Effector CD4-positive, alpha-beta T cell (primary cell): Measurements from ENCODE around the gene PLXND1.
"Not testable (repeated sequence)": the region's sequence is repeated elsewhere in the genome, so short reads cannot be mapped to it uniquely, and the experiment has no call there.

Source experiments
- DNase-seq: peaks from one replicate; pipeline ENCODE4 v3.0.0-alpha.2; 2020

Gene PLXND1

DNA sequence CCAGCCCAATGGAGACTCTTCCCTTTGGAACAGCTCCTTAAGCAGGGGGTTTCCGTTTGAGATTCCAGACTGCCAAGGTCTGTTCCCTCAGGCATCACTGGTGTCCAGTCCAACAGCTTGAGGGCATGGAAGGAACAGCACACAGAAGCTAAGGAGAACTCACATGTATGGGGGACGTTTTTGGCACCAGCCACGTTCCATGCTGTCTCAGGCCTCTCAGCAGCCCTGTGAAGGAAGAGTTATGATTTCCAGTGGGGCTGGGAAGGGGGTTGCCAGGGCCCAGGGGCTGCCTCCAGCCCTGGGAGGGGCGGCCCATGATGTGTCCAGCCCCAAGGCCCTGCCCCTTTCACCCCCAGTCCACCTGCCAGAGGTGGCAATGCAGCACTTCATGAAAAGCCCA, 85.5 kb downstream of the PLXND1 start:
- no peak for DNase-seq

GRCh38 chr3:129519896-129520715, 86.4 kb downstream of the PLXND1 start:
- no peak for DNase-seq

DNA sequence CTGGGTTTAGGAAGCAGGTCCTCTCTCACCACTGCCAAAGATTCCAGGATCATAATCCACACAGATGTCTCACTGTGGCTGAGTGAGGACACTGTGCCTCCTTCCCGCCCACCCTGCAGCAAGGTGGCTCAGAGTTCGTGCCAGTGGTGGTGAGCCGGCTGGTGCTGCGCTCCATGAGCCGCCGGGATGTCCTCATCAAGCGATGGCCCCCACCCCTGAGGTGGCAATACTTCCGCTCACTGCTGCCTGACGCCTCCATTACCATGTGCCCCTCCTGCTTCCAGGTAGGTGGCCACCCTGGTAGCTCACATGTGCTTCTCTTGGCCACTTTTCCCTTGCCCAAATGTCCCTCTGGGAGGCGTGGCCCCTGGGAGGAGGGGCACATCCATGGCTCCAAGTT, 87.0 kb downstream of the PLXND1 start:
- DNase-seq: no peak

- no peak for DNase-seq
These were observed 87.9 kb downstream of the PLXND1 start for GRCh38 chr3:129518581-129518980.

- DNase-seq: no peak
These were observed 88.4 kb downstream of the PLXND1 start for GRCh38 chr3:129518038-129518561.

GRCh38 chr3:129517516-129517915, 89.0 kb downstream of the PLXND1 start:
- DNase-seq: no peak

- DNase-seq: not testable (repeated sequence)
These were observed 90.5 kb downstream of the PLXND1 start for GRCh38 chr3:129515821-129516432.

- not testable (repeated sequence) for DNase-seq
These were observed 91.2 kb downstream of the PLXND1 start for GRCh38 chr3:129515108-129515820.

- DNase-seq: no peak
These were observed 91.9 kb downstream of the PLXND1 start for GRCh38 chr3:129514563-129514962.

GRCh38 chr3:129514110-129514509, 92.4 kb downstream of the PLXND1 start:
- DNase-seq: no peak

DNA sequence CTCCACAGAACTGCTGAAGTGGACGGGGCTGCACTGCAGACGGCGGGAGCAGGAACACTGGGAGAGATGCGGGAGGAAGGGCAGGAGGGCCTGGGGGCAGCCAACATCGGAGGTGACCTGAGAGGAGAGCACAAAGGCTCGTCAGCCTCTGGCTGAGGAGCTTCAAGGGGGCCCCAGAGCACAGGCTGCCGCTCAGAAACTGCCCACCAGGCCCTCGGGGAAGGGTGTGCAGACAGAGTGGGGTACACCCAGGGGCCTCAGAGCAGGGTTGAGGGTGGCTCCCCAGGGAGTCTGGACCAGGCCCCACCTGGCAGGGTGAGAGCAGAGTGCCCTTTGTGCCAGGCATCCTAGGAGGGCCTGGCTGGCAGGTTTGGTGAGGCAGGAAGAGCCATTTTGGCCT, 92.8 kb downstream of the PLXND1 start:
- DNase-seq: no peak

GRCh38 chr3:129512595-129512994, 93.9 kb downstream of the PLXND1 start:
- DNase-seq: no peak

GRCh38 chr3:129507181-129507831, 99.2 kb downstream of the PLXND1 start:
- DNase-seq: no peak

GRCh38 chr3:129506231-129506742, 100.2 kb downstream of the PLXND1 start:
- DNase-seq: no peak

- DNase-seq: no peak
These were observed 101.1 kb downstream of the PLXND1 start for GRCh38 chr3:129505341-129505740.
